Neutrophil (primary cell): ENCODE results near the gene BCAN.

Experiments
- H3K27ac ChIP-seq: fragments of 200-600 bp; sonication (generic); 2 replicates; pipeline ENCODE4 v1.5.1; 2016; ENCODE audit warnings: mild to moderate bottlenecking, moderate library complexity
- H3K27me3 ChIP-seq: fragments of 200-600 bp; sonication (generic); 2 replicates; pipeline ENCODE4 v1.6.0; 2016; ENCODE audit warnings: mild to moderate bottlenecking
- H3K36me3 ChIP-seq: fragments of 200-600 bp; sonication (generic); 2 replicates; pipeline ENCODE4 v1.5.1; 2017
- H3K4me1 ChIP-seq, 2 experiments: fragments of 200-600 bp in 1 of 2; sonication (generic) in 1 of 2; 1 replicate in 1 of 2; 2 replicates in 1 of 2; pipeline versions ENCODE4 v1.5.1 to v1.6.1; 2013 to 2016; ENCODE audit warnings: low read depth in 1 of 2, low read length in 1 of 2, mild to moderate bottlenecking in 1 of 2, moderate library complexity in 1 of 2; ENCODE audit not compliant: control insufficient read depth in 1 of 2, insufficient read depth in 1 of 2
- H3K4me3 ChIP-seq, 2 experiments: fragments of 200-600 bp in 1 of 2; sonication (generic) in 1 of 2; 1 replicate in 1 of 2; 2 replicates in 1 of 2; pipeline ENCODE4 v1.5.1; 2013 to 2016; ENCODE audit warnings: low read depth in 1 of 2, low read length in 1 of 2, mild to moderate bottlenecking in 1 of 2, moderate library complexity in 1 of 2
- H3K9me3 ChIP-seq: fragments of 200-600 bp; sonication (generic); 2 replicates; pipeline ENCODE4 v1.5.1; 2016
- TF ChIP-seq, protein P1 (sequence below): fragments of 200-600 bp; sonication (generic); IDR thresholded peaks from 2 replicates; pipeline ENCODE4 v1.5.1; 2016; ENCODE audit warnings: antibody characterized with exemption

The BCAN gene

DNA sequence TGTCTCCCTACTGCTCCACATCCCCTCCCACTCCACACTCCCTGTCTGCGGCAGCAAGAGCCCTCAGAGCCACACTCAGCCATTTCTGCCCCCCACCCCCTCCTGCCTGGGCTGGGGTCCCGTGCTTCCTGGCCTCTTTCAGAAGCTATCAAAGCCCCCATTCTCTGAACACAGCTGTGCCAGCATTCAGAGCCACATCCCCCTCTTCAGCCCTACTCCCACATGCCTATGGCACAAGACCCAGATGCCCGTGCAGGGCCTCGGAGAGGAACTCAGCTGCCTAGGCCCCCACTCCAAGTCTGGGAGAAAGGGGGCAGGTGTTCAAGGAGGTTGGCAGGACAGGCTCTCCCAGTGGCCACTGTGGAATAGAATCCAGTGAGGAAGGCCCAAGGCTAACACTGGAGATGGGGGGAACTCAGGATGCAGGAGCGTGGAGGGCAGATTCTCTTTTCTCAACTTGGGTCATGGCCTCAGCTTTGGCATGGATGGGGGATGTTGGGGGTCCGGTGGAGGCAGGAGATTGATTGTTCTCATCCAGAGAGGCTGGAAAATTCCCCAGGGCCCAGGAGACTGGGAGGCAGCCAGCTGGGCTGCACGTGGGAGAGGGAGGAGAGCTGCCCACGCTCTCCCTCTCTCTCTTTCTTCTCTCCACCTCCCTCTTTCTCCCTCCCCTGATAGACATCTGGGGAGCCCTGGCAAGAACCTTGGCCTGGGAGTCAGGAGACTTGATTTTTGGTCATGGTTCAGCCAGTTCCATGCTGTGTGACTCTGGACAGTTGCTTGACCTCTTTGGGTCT is 3.5 kb upstream of the BCAN start:
- no peaks in the 10 kb centered on the region for H3K9me3 ChIP-seq
- H3K4me3 ChIP-seq: no peak overlapping the region
- H3K36me3 ChIP-seq: no peaks in the 10 kb centered on the region
- TF ChIP-seq, protein P1, sequence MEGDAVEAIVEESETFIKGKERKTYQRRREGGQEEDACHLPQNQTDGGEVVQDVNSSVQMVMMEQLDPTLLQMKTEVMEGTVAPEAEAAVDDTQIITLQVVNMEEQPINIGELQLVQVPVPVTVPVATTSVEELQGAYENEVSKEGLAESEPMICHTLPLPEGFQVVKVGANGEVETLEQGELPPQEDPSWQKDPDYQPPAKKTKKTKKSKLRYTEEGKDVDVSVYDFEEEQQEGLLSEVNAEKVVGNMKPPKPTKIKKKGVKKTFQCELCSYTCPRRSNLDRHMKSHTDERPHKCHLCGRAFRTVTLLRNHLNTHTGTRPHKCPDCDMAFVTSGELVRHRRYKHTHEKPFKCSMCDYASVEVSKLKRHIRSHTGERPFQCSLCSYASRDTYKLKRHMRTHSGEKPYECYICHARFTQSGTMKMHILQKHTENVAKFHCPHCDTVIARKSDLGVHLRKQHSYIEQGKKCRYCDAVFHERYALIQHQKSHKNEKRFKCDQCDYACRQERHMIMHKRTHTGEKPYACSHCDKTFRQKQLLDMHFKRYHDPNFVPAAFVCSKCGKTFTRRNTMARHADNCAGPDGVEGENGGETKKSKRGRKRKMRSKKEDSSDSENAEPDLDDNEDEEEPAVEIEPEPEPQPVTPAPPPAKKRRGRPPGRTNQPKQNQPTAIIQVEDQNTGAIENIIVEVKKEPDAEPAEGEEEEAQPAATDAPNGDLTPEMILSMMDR: no peak
- H3K27ac ChIP-seq: no peak overlapping the region
- no peaks in the 10 kb centered on the region for H3K4me1 ChIP-seq
- peaks cover 97% of the 10 kb centered on the region for H3K27me3 ChIP-seq

- H3K36me3 ChIP-seq: no peaks in the 10 kb centered on the region
- no peak overlapping the region for H3K4me3 ChIP-seq
- peaks cover 97% of the 10 kb centered on the region for H3K27me3 ChIP-seq
- H3K9me3 ChIP-seq: no peaks in the 10 kb centered on the region
- TF ChIP-seq, protein P1: no peak
- no peak overlapping the region for H3K27ac ChIP-seq
- no peaks in the 10 kb centered on the region for H3K4me1 ChIP-seq
Observed at GRCh38 chr1:156639601-156640101, 2.3 kb upstream of the BCAN start.

GRCh38 chr1:156640842-156641706 is 843 bp upstream of the BCAN start:
- Histone ChIP-seq H3K27ac (no peak overlapping the region), H3K9me3 (no peaks in the 10 kb centered on the region), H3K4me3 (no peak overlapping the region), H3K4me1 (no peaks in the 10 kb centered on the region), H3K36me3 (no peaks in the 10 kb centered on the region), H3K27me3 (peaks cover 97% of the 10 kb centered on the region)
- TF ChIP-seq, protein P1: no peak

- Histone ChIP-seq H3K4me1 (no peaks in the 10 kb centered on the region), H3K27ac (no peak overlapping the region), H3K9me3 (no peaks in the 10 kb centered on the region), H3K27me3 (peaks cover 100% of the 10 kb centered on the region), H3K4me3 (no peak overlapping the region), H3K36me3 (no peaks in the 10 kb centered on the region)
- TF ChIP-seq, protein P1: no peak
Observed at GRCh38 chr1:156642265-156643048, 540 bp downstream of the BCAN start.

- H3K27me3 ChIP-seq: peaks cover 100% of the 10 kb centered on the region
- H3K4me3 ChIP-seq: no peak overlapping the region
- TF ChIP-seq, protein P1: no peak
- H3K27ac ChIP-seq: no peak overlapping the region
- no peaks in the 10 kb centered on the region for H3K9me3 ChIP-seq
- no peaks in the 10 kb centered on the region for H3K36me3 ChIP-seq
- H3K4me1 ChIP-seq: no peaks in the 10 kb centered on the region
Observed at GRCh38 chr1:156643049-156643777, 1.3 kb downstream of the BCAN start.
